Fibroblast of gingiva (primary cell): Measurements from ENCODE around the gene ZNF771.
"Not testable (repeated sequence)": the region's sequence is repeated elsewhere in the genome, so short reads cannot be mapped to it uniquely, and the experiment has no call there.

Experiments used
- DNase-seq: peaks from one replicate; pipeline ENCODE4 v3.0.0-alpha.2; 2011; ENCODE audit warnings: low read depth

The ZNF771 gene

GRCh38 chr16:30376461-30376902 lies 30.9 kb upstream of the ZNF771 start:
- DNase-seq, result no peak

GRCh38 chr16:30377050-30377811 lies 30.2 kb upstream of the ZNF771 start:
- DNase-seq, result no peak

- peak; percentile 89 for DNase-seq
These were observed 29.6 kb upstream of the ZNF771 start for GRCh38 chr16:30377812-30378235.

DNA sequence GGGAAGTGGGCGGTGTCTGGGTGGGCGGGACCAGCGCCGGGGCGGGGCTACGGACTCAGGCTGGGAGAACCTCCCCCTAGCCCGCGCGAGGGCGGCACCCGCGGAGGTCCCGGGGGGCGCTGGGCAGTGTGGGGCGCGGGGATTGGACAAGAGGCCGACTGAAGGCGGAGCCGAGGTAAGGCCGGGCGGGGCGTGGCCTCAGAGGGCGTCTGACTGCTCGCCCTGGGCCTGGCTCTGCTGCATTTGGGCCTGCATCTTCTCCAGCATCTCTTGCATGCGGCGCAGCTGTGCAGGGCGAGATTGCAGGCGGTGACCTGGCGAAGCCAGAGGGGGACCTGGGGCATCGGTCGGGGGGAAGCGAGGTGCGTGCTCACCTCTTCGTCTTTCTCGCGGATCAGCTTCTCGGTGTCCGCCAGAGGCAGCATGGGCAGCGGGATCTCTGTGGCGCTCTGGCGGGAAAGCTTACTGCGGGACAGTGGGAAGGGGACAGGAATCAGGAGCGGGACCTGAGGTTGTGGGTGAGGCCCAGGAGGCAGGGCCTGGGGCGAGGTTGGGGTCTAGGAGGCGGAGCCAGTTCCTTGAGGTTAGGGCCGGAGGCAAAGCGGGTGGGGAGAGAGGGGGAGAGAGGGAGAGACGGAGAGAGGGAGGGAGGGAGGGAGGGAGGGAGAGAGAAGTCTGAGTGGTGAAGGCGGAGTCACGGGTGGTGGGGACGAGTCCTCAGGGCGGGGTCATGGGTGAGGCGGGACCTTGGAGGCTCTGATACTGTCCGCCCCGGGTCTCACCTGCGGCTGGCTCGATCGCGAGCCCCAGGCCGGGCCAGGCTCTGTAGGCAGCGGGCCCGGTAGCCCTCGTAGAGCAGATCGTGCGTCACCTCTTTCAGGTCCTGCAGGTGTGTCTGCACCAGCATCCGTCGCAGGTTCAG lies 28.9 kb upstream of the ZNF771 start:
- DNase-seq, result peak; percentile 98

GRCh38 chr16:30379158-30379783 lies 28.1 kb upstream of the ZNF771 start:
- no peak for DNase-seq

GRCh38 chr16:30380072-30380802 lies 27.2 kb upstream of the ZNF771 start:
- no peak for DNase-seq

- no peak for DNase-seq
These were observed 26.6 kb upstream of the ZNF771 start for GRCh38 chr16:30380803-30381208.

DNA sequence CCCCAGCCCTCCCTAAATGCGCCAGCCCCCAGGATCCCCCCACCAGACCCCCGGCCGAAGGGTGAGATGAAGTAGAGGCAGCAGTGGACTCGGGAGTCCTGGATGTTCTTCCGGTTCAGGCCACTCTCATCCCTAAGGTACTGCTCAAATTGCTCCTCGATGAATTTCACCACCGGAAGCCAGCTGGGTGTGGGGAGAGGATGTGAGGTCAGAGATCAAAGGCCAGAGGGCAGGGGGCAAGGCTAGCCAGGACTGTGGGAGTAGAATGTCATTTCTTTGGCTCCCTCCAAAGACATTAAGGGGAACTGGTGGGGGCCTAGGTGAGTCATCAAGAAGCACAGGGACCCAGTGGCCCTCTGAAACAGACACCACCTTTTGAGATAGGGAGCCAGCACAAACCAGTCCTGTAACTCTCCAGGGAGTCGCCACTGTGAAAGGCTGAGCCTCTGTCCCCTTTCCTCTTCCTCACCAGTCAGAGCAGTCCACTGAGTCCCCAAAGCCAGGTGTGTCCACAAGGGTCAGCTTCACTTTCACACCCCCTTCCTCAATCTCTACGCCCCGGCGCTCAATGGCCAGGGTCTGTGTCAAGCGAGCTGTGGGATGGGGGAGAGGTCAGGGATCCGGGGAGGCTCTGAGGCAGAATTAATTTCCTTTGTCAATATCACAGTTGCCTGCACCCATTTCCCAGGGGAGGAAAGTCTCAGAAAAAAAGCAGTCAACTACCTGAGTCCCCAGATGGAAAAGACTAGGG lies 25.9 kb upstream of the ZNF771 start:
- DNase-seq, result no peak

- no peak for DNase-seq
These were observed 25.1 kb upstream of the ZNF771 start, which contains the start of gene SEPTIN1 for GRCh38 chr16:30382111-30382881. Gene SEPTIN1 (minus strand): TSS chr16:30382561. CDS start chr16:30382542, 19 bp downstream.

GRCh38 chr16:30383521-30383920 lies 23.9 kb upstream of the ZNF771 start:
- no peak for DNase-seq

DNA sequence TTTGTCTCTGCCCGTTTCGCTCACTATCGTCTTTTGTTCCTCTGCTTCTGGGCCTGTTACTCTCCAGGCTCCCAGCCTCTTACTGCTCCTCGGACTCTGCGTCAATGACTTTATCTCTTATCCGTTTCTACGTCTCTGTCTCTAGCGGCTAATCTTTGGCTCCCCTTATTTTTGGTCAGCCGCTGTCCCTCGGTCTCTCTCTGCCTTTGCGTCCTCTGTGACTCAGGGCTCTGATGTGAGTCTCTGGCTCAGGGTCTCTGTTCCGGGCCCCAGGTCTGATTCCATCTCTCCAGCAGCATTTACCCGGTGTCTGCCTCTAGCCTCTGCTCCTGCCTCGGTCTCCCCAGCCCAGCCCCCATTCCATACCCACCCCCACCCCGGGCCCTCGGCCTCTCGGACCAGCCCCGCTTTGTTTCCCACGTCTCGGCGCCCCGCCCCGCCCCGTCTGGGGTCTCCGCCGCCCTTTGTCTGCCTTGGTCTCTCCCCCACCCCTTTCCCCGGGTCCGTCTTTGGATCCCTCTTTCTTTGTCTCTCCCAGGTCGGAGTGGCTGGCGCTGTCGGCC lies 12.7 kb upstream of the ZNF771 start:
- no peak for DNase-seq

- peak; percentile 94 for DNase-seq
These were observed 12.0 kb upstream of the ZNF771 start, which contains the start of gene ZNF48 for GRCh38 chr16:30395155-30395991. Gene ZNF48 (plus strand): TSS chr16:30395420. CDS start chr16:30395795, 375 bp downstream.

GRCh38 chr16:30395992-30396585 lies 11.3 kb upstream of the ZNF771 start:
- no peak for DNase-seq

DNA sequence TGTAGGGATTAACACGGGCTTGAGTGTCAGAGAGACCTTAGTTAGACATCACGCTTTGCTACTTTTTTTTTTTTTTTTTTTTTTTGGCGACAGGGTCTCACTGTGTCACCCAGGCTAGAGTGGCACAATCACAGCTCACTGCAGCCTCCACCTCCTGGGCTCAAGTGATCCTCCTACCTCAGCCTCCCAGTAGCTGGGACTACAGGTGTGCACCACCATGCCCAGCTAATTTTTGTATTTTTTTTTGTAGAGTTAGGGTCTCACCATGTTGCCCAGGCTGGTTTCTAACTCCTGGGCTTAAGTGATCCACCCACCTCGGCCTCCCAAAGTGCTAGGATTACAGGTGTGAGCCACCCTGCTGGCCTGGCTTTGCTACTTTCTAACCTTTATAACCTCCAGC lies 10.8 kb upstream of the ZNF771 start:
- not testable (repeated sequence) for DNase-seq

DNA sequence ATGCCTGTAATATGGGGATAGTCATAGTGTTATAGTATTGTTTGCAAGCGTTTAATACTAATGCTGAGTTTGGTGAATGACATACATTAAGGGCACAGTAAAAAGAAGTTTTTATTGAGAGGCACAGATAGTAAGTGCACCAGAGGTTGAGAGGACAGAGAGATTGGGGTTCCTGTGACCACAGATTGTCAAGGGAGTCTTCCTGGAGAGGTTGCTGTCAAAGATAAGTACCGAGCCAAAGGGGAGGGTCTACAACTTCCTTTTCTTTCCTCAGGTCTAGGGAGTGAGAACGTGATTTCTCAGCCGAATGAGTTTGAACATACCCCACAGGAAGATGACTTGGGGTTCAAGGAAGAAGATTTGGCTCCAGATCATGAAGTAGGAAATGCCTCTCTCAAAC lies 10.3 kb upstream of the ZNF771 start:
- DNase-seq, result no peak

DNA sequence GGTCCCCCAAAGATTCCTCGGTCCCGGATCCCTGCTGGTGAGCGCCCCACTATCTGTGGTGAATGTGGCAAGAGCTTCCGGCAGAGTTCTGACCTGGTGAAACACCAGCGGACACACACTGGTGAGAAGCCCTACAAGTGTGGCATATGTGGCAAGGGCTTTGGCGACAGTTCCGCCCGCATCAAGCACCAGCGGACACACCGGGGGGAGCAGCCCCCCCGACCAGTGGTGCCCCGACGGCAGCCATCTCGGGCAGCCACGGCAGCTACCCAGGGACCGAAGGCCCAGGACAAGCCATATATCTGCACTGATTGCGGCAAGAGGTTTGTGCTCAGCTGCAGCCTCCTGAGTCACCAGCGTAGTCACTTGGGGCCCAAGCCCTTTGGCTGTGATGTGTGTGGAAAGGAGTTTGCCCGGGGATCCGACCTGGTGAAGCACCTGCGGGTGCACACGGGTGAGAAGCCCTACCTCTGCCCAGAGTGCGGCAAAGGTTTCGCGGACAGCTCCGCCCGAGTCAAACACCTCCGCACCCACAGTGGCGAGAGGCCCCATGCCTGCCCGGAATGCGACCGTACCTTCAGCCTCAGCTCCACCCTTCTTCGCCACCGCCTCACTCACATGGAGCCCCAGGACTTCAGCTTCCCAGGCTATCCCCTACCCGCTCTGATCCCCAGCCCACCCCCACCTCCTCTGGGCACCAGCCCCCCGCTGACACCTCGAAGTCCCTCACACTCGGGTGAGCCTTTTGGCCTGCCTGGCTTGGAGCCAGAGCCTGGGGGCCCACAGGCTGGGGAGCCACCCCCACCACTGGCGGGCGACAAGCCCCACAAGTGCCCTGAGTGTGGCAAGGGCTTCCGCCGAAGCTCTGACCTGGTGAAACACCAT lies 9.4 kb upstream of the ZNF771 start:
- DNase-seq, result no peak
